Activated CD8-positive, alpha-beta memory T cell treated with anti-CD3 and anti-CD28 coated beads for 36 hours (primary cell): ENCODE results near the gene GRAP. TPM values are rescaled to one million over a fixed set of nuclear protein-coding genes. Genes with fewer than 3 reads are reported as not detected.

ENCODE experiments used
- CTCF ChIA-PET: fragments of 350-600 bp; sonication (Branson Sonifier 250); formaldehyde crosslinking; loops from one replicate; lab custom pipeline; 2021; ENCODE audit warnings: antibody characterized with exemption; lab: Charles Lee
- POLR2A ChIA-PET: fragments of 350-600 bp; sonication (Branson Sonifier 250); formaldehyde crosslinking; loops from one replicate; lab custom pipeline; 2021; ENCODE audit warnings: antibody characterized with exemption; lab: Charles Lee
- total RNA-seq, 2 experiments: library from RNA; stranded (reverse); gene quantifications; one replicate each; pipeline ENCODE4 v1.2.3, GENCODE V29; 2021

GRAP gene
- total RNA-seq, 2 experiments from 2014 or later = 6.4 to 8.2 TPM

- CTCF ChIA-PET = no interaction called here
- POLR2A ChIA-PET = no interaction called here
Measured at GRCh38 chr17:18991531-18992315, 55.0 kb downstream of the GRAP start.

GRCh38 chr17:18990331-18990730, 56.4 kb downstream of the GRAP start:
- ChIA-PET POLR2A (no interaction called here), CTCF (no interaction called here)

- CTCF ChIA-PET = interaction anchor here (1.1 kb wide), 1 partner anchor 28 kb away, joined by 3 read pairs; no protein-coding TSS in a partner anchor
- POLR2A ChIA-PET = no interaction called here
Measured at GRCh38 chr17:18988546-18989173, 58.1 kb downstream of the GRAP start.

- ChIA-PET CTCF (interaction anchor here (1.1 kb wide), 1 partner anchor 27 kb away, joined by 3 read pairs; no protein-coding TSS in a partner anchor), POLR2A (interaction anchor here (0.6 kb wide), 1 partner anchor 17 kb away, joined by 3 read pairs; the partner anchor contains the start of gene FAM83G)
Measured at GRCh38 chr17:18987862-18988545, 58.8 kb downstream of the GRAP start.

GRCh38 chr17:18987230-18987610, 59.5 kb downstream of the GRAP start:
- POLR2A ChIA-PET = no interaction called here
- CTCF ChIA-PET = no interaction called here

GRCh38 chr17:18986541-18987229, 60.1 kb downstream of the GRAP start:
- ChIA-PET POLR2A (no interaction called here), CTCF (no interaction called here)

GRCh38 chr17:18985475-18985874, 61.3 kb downstream of the GRAP start:
- POLR2A ChIA-PET = no interaction called here

GRCh38 chr17:18984273-18985114, 62.3 kb downstream of the GRAP start:
- ChIA-PET CTCF (interaction anchor here (0.6 to 1.7 kb wide), 2 partner anchors 9 to 15 kb away, joined by 3 read pairs; no protein-coding TSS in a partner anchor), POLR2A (no interaction called here)

More at GRCh38 chr17:18985475-18985874, 61.3 kb downstream of the GRAP start:
- CTCF ChIA-PET = interaction anchor here (1.7 kb wide), 1 partner anchor 14 kb away, joined by 3 read pairs; no protein-coding TSS in a partner anchor

- POLR2A ChIA-PET = no interaction called here
- CTCF ChIA-PET = interaction anchor here (1.4 kb wide), 1 partner anchor 21 kb away, joined by 4 read pairs; no protein-coding TSS in a partner anchor
Measured at GRCh38 chr17:18981642-18982424, 64.9 kb downstream of the GRAP start.

- POLR2A ChIA-PET = no interaction called here
- CTCF ChIA-PET = interaction anchor here (1.4 kb wide), 1 partner anchor 20 kb away, joined by 4 read pairs; no protein-coding TSS in a partner anchor
Measured at GRCh38 chr17:18981335-18981641, 65.5 kb downstream of the GRAP start.

- ChIA-PET POLR2A (no interaction called here), CTCF (interaction anchor here (1.4 kb wide), 1 partner anchor 20 kb away, joined by 4 read pairs; no protein-coding TSS in a partner anchor)
Measured at GRCh38 chr17:18980682-18981334, 65.9 kb downstream of the GRAP start.

GRCh38 chr17:18978655-18979054, 68.1 kb downstream of the GRAP start:
- CTCF ChIA-PET = interaction anchor here (1.3 kb wide), 1 partner anchor 17 kb away, joined by 4 read pairs; no protein-coding TSS in a partner anchor
- POLR2A ChIA-PET = no interaction called here

GRCh38 chr17:18978050-18978449, 68.7 kb downstream of the GRAP start:
- CTCF ChIA-PET = interaction anchor here (1.3 kb wide), 1 partner anchor 17 kb away, joined by 4 read pairs; no protein-coding TSS in a partner anchor

GRCh38 chr17:18977646-18978045, 69.1 kb downstream of the GRAP start:
- CTCF ChIA-PET = no interaction called here
- POLR2A ChIA-PET = no interaction called here

More at GRCh38 chr17:18978050-18978449, 68.7 kb downstream of the GRAP start:
- POLR2A ChIA-PET = no interaction called here

- ChIA-PET CTCF (no interaction called here), POLR2A (no interaction called here)
Measured at GRCh38 chr17:18977021-18977420, 69.7 kb downstream of the GRAP start.

- POLR2A ChIA-PET = no interaction called here
- CTCF ChIA-PET = interaction anchor here (1.8 kb wide), 1 partner anchor 15 kb away, joined by 7 read pairs; no protein-coding TSS in a partner anchor
Measured at GRCh38 chr17:18976201-18976600, 70.6 kb downstream of the GRAP start.

- POLR2A ChIA-PET = no interaction called here
- CTCF ChIA-PET = interaction anchor here (0.6 to 1.8 kb wide), 2 partner anchors 8 to 14 kb away, joined by 3 to 7 read pairs; no protein-coding TSS in a partner anchor
Measured at GRCh38 chr17:18975597-18975996, 71.2 kb downstream of the GRAP start.
